Measurements from ENCODE around the gene STYXL2.

DNA sequence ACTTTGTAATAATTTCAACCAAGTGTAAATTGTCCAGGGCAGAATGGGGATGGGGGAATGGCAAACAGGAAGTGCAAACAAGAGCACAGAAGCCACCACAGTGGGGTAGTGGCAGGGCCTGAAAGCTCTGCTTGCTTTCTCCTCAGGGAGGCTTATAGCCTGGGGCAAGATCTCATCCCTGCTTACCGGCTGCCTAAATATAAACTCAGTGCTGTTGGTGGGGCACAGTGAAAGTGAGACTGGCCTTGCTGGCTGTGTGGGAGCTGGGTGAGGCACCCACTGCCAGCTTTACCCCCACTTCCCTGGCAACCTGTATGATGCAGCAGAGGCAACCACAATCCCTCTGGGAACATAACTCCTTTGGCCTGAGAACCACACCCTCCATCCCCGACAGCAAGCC lies 15.2 kb downstream of the STYXL2 start:
- TF ChIP-seq, protein P1, sequence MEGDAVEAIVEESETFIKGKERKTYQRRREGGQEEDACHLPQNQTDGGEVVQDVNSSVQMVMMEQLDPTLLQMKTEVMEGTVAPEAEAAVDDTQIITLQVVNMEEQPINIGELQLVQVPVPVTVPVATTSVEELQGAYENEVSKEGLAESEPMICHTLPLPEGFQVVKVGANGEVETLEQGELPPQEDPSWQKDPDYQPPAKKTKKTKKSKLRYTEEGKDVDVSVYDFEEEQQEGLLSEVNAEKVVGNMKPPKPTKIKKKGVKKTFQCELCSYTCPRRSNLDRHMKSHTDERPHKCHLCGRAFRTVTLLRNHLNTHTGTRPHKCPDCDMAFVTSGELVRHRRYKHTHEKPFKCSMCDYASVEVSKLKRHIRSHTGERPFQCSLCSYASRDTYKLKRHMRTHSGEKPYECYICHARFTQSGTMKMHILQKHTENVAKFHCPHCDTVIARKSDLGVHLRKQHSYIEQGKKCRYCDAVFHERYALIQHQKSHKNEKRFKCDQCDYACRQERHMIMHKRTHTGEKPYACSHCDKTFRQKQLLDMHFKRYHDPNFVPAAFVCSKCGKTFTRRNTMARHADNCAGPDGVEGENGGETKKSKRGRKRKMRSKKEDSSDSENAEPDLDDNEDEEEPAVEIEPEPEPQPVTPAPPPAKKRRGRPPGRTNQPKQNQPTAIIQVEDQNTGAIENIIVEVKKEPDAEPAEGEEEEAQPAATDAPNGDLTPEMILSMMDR (tag by site-specific recombination; IDR thresholded peaks at IDR 0.05): no peak
- TF ChIP-seq GLIS2 (tag by site-specific recombination; IDR thresholded peaks at IDR 0.05) (no peak), ZNF174 (tag by site-specific recombination; IDR thresholded peaks at IDR 0.05) (no peak), ZNF777 (tag by site-specific recombination; IDR thresholded peaks at IDR 0.05; ENCODE audit: borderline replicate concordance) (no peak), ZNF16 (tag by site-specific recombination; IDR thresholded peaks at IDR 0.05; ENCODE audit: low read depth) (no peak), ZSCAN30 (tag by site-specific recombination; IDR thresholded peaks at IDR 0.05) (no peak), ZNF404 (tag by site-specific recombination; IDR thresholded peaks at IDR 0.05) (no peak), ZNF561 (tag by site-specific recombination; IDR thresholded peaks at IDR 0.05; ENCODE audit: borderline replicate concordance) (no peak), ZNF514 (tag by site-specific recombination; IDR thresholded peaks at IDR 0.05) (no peak), ZNF274 (IDR thresholded peaks at IDR 0.05; ENCODE audit: low read length) (no peak), ZNF274 (tag by site-specific recombination; IDR thresholded peaks at IDR 0.05; ENCODE audit: borderline replicate concordance) (no peak), YY1 (tag by site-specific recombination; IDR thresholded peaks at IDR 0.05) (no peak)
- TF ChIP-seq, protein P2, sequence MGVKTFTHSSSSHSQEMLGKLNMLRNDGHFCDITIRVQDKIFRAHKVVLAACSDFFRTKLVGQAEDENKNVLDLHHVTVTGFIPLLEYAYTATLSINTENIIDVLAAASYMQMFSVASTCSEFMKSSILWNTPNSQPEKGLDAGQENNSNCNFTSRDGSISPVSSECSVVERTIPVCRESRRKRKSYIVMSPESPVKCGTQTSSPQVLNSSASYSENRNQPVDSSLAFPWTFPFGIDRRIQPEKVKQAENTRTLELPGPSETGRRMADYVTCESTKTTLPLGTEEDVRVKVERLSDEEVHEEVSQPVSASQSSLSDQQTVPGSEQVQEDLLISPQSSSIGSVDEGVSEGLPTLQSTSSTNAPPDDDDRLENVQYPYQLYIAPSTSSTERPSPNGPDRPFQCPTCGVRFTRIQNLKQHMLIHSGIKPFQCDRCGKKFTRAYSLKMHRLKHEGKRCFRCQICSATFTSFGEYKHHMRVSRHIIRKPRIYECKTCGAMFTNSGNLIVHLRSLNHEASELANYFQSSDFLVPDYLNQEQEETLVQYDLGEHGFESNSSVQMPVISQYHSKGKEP (tag by site-specific recombination; IDR thresholded peaks at IDR 0.05): no peak
- TF ChIP-seq, protein P3, sequence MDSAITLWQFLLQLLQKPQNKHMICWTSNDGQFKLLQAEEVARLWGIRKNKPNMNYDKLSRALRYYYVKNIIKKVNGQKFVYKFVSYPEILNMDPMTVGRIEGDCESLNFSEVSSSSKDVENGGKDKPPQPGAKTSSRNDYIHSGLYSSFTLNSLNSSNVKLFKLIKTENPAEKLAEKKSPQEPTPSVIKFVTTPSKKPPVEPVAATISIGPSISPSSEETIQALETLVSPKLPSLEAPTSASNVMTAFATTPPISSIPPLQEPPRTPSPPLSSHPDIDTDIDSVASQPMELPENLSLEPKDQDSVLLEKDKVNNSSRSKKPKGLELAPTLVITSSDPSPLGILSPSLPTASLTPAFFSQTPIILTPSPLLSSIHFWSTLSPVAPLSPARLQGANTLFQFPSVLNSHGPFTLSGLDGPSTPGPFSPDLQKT (IDR thresholded peaks at IDR 0.05; ENCODE audit: borderline replicate concordance, low read depth, low read length): no peak
- TF ChIP-seq, protein P4, sequence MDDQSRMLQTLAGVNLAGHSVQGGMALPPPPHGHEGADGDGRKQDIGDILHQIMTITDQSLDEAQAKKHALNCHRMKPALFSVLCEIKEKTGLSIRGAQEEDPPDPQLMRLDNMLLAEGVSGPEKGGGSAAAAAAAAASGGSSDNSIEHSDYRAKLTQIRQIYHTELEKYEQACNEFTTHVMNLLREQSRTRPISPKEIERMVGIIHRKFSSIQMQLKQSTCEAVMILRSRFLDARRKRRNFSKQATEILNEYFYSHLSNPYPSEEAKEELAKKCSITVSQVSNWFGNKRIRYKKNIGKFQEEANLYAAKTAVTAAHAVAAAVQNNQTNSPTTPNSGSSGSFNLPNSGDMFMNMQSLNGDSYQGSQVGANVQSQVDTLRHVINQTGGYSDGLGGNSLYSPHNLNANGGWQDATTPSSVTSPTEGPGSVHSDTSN (CRISPR knock-in tag; IDR thresholded peaks at IDR 0.05): no peak
